NB4 (cell line): Measurements from ENCODE around the gene KLRC3.

Experiments used
- POLR2A ChIP-seq: IDR thresholded peaks from 2 replicates; pipeline ENCODE4 v1.6.1; 2011; ENCODE audit warnings: mild to moderate bottlenecking; ENCODE audit not compliant: insufficient read length; ENCODE audit errors: extremely low read depth
- TF ChIP-seq, protein P1 (sequence below): IDR thresholded peaks from one replicate; pipeline ENCODE4 v1.5.1; 2012; ENCODE audit warnings: low read depth, low read length
- TF ChIP-seq, protein P2 (sequence below): IDR thresholded peaks from 2 replicates; pipeline ENCODE4 v1.6.1; 2011; ENCODE audit warnings: low read depth, low read length

DNA sequence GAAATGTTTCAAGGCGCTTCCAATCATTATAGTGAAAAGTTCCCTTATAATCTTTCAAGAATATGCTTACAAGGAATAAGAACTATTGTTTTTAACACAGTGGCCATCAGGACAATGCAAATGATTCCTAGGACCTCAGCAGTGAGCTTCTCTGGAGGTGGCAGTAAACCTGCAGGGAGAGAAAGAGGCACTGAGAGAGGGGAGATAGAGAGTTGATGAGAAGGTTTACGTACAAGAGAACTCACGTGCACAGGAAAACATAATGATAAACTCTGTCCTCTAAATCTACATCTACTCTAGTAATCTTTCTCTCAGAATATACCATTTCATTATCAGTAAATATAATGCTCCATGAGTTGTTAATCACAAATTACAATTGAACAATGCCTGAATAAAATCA is 11.6 kb downstream of the KLRC3 start:
- TF ChIP-seq, protein P1, sequence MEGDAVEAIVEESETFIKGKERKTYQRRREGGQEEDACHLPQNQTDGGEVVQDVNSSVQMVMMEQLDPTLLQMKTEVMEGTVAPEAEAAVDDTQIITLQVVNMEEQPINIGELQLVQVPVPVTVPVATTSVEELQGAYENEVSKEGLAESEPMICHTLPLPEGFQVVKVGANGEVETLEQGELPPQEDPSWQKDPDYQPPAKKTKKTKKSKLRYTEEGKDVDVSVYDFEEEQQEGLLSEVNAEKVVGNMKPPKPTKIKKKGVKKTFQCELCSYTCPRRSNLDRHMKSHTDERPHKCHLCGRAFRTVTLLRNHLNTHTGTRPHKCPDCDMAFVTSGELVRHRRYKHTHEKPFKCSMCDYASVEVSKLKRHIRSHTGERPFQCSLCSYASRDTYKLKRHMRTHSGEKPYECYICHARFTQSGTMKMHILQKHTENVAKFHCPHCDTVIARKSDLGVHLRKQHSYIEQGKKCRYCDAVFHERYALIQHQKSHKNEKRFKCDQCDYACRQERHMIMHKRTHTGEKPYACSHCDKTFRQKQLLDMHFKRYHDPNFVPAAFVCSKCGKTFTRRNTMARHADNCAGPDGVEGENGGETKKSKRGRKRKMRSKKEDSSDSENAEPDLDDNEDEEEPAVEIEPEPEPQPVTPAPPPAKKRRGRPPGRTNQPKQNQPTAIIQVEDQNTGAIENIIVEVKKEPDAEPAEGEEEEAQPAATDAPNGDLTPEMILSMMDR = no peak
- TF ChIP-seq, protein P2, sequence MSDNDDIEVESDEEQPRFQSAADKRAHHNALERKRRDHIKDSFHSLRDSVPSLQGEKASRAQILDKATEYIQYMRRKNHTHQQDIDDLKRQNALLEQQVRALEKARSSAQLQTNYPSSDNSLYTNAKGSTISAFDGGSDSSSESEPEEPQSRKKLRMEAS = no peak
- no peak for TF ChIP-seq POLR2A
